ENCODE measurements around the gene CCL8.

- TF ChIP-seq POLR2A (IDR thresholded peaks at IDR 0.05) (no peak), CTCF (IDR thresholded peaks at IDR 0.05) (no peak)
Observed at GRCh38 chr17:34366010-34366409, 46.8 kb downstream of the CCL8 start.

All from Peyer's patch (tissue), 4 donors.